Measurements from ENCODE around the gene APBA1.

DNA sequence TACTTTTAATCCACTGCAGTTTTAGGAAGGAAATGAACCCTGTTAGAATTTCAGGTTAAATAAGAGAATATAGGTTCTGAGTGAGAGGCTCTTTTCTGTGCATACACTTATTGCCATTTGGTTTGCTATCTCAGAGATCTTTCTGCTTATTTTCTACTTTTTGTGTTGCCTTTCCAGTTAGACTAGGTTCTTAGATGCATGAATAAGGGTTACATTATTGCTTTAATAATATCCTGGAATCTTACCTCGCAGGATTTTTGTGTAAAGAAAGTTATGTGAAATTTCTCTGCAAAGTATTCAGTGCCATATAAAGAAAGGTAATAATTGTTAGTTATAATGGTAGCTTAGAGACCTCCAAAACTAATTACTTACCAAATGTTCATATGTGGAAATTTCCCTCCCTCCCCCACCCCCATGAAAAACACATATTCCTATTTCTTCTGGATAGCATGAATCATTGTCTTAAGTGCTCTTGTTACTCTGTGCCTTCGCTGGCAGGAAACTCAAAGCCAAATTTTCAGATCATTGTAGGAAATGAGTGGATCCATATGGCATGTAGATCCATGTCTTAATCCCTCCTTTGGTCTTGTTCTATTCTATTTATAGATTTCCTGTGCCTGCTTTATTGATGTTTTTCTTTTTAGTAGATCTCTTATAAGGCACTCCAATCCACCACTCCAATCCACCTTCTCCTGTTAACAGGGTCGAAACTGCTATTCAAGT, 2.7 kb upstream of the APBA1 start:
- TF ChIP-seq POLR2AphosphoS5 (IDR thresholded peaks at IDR 0.05) (no peak), POLR2A (IDR thresholded peaks at IDR 0.05) (no peak)
- TF ChIP-seq, protein P1, sequence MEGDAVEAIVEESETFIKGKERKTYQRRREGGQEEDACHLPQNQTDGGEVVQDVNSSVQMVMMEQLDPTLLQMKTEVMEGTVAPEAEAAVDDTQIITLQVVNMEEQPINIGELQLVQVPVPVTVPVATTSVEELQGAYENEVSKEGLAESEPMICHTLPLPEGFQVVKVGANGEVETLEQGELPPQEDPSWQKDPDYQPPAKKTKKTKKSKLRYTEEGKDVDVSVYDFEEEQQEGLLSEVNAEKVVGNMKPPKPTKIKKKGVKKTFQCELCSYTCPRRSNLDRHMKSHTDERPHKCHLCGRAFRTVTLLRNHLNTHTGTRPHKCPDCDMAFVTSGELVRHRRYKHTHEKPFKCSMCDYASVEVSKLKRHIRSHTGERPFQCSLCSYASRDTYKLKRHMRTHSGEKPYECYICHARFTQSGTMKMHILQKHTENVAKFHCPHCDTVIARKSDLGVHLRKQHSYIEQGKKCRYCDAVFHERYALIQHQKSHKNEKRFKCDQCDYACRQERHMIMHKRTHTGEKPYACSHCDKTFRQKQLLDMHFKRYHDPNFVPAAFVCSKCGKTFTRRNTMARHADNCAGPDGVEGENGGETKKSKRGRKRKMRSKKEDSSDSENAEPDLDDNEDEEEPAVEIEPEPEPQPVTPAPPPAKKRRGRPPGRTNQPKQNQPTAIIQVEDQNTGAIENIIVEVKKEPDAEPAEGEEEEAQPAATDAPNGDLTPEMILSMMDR (IDR thresholded peaks at IDR 0.05 in 8 of 11, conservative IDR thresholded peaks at IDR 0.05 in 3 of 11): no peak

Measured in spleen (tissue), 7 donors.